CD14-positive monocyte (primary cell): ENCODE data around the gene GASK1B. TPM values are rescaled to one million over a fixed set of nuclear protein-coding genes. Genes with fewer than 3 reads are reported as not detected.

Experiments used
- DNase-seq, 3 donors: peaks; one replicate each; pipeline ENCODE4 v3.0.0-alpha.2; 2011 to 2022
- H2AFZ ChIP-seq: 2 replicates; pipeline ENCODE4 v1.6.0; 2012; ENCODE audit warnings: mild to moderate bottlenecking, low read depth, low read length, inconsistent platforms; ENCODE audit not compliant: insufficient read depth, poor library complexity, severe bottlenecking
- H3K27ac ChIP-seq, 2 donors: 1 replicate in 1 of 2; 2 replicates in 1 of 2; pipeline ENCODE4 v1.5.1; 2012 to 2013; ENCODE audit warnings: low read length in 2 of 2, control low read depth in 1 of 2, inconsistent platforms in 1 of 2, low read depth in 1 of 2, mild to moderate bottlenecking in 1 of 2
- H3K27me3 ChIP-seq, 2 donors: one replicate each; pipeline versions ENCODE4 v1.6.0 to v1.6.1; 2011 to 2013; ENCODE audit warnings: low read length in 2 of 2; ENCODE audit not compliant: control insufficient read depth in 2 of 2, insufficient read depth in 2 of 2
- H3K36me3 ChIP-seq, 2 donors: replicated peaks in 1 of 2; 1 replicate in 1 of 2; 2 replicates in 1 of 2; pipeline versions ENCODE4 v1.5.1 to v1.6.1; 2012 to 2013; ENCODE audit warnings: low read length in 2 of 2, control low read depth in 1 of 2, inconsistent platforms in 1 of 2, mild to moderate bottlenecking in 1 of 2; ENCODE audit not compliant: insufficient read depth in 2 of 2, control insufficient read depth in 1 of 2
- H3K4me1 ChIP-seq, 2 donors: 1 replicate in 1 of 2; 2 replicates in 1 of 2; pipeline versions ENCODE4 v1.5.1 to v1.6.1; 2012 to 2013; ENCODE audit warnings: low read length in 2 of 2, control low read depth in 1 of 2, inconsistent platforms in 1 of 2, mild to moderate bottlenecking in 1 of 2, moderate library complexity in 1 of 2; ENCODE audit not compliant: insufficient read depth in 2 of 2, control insufficient read depth in 1 of 2
- H3K4me2 ChIP-seq: replicated peaks from 2 replicates; pipeline ENCODE3; 2012; ENCODE audit warnings: low read length, moderate library complexity, mild to moderate bottlenecking; ENCODE audit not compliant: poor library complexity, severe bottlenecking; ENCODE audit errors: extremely low read depth
- H3K4me3 ChIP-seq, 3 experiments: fragments of 200-600 bp in 1 of 3; sonication (generic) in 1 of 3; replicated peaks in 1 of 3; 1 replicate in 2 of 3; 2 replicates in 1 of 3; pipeline ENCODE4 v1.5.1; 2011 to 2013; ENCODE audit warnings: low read length in 3 of 3, mild to moderate bottlenecking in 3 of 3, control low read depth in 2 of 3, low read depth in 2 of 3, inconsistent platforms in 1 of 3, moderate library complexity in 1 of 3
- H3K79me2 ChIP-seq: 2 replicates; pipeline ENCODE4 v1.6.0; 2012; ENCODE audit warnings: mild to moderate bottlenecking, control low read depth, inconsistent platforms, low read length, moderate library complexity; ENCODE audit not compliant: insufficient read depth
- H3K9ac ChIP-seq: 2 replicates; pipeline ENCODE4 v1.6.0; 2017; ENCODE audit warnings: low read length, mild to moderate bottlenecking; ENCODE audit not compliant: insufficient read depth, poor library complexity, severe bottlenecking
- H3K9me3 ChIP-seq, 2 donors: replicated peaks in 1 of 2; 1 replicate in 1 of 2; 2 replicates in 1 of 2; pipeline versions ENCODE4 v1.5.1 to v1.6.1; 2012 to 2013; ENCODE audit warnings: low read length in 2 of 2, control low read depth in 1 of 2; ENCODE audit not compliant: control insufficient read depth in 1 of 2, insufficient read depth in 1 of 2
- H4K20me1 ChIP-seq: 2 replicates; pipeline ENCODE4 v1.6.0; 2012; ENCODE audit warnings: mild to moderate bottlenecking, low read length, control low read depth, moderate library complexity; ENCODE audit not compliant: insufficient read depth
- H3K27ac Mint-ChIP-seq, 7 donors: one replicate each; pipeline ENCODE4 v1.8.0; 2020; ENCODE audit warnings: mild to moderate bottlenecking in 7 of 7, mixed read lengths in 7 of 7, moderate library complexity in 6 of 7, inconsistent platforms in 2 of 7
- H3K27me3 Mint-ChIP-seq, 3 donors: one replicate each; pipeline ENCODE4 v1.8.0; 2021 to 2022; ENCODE audit warnings: low read depth in 3 of 3, mild to moderate bottlenecking in 3 of 3, mixed read lengths in 3 of 3, moderate library complexity in 3 of 3, inconsistent platforms in 1 of 3
- H3K36me3 Mint-ChIP-seq, 2 donors: one replicate each; pipeline ENCODE4 v1.8.0; 2020; ENCODE audit warnings: mixed read lengths in 2 of 2, inconsistent platforms in 1 of 2, mild to moderate bottlenecking in 1 of 2
- H3K4me1 Mint-ChIP-seq: one replicate; pipeline ENCODE4 v1.8.0; 2020; ENCODE audit warnings: mild to moderate bottlenecking, mixed read lengths
- H3K4me3 Mint-ChIP-seq, 2 donors: one replicate each; pipeline ENCODE4 v1.8.0; 2020; ENCODE audit warnings: mild to moderate bottlenecking in 2 of 2, mixed read lengths in 2 of 2, moderate library complexity in 1 of 2
- H3K9me3 Mint-ChIP-seq, 7 donors: one replicate each; pipeline ENCODE4 v1.8.0; 2020 to 2022; ENCODE audit warnings: mixed read lengths in 7 of 7, mild to moderate bottlenecking in 6 of 7, moderate library complexity in 6 of 7, inconsistent platforms in 2 of 7
- WGBS: methylation state at CpG from one replicate; pipeline ENCODE4 v1.1.5; 2013; ENCODE audit warnings: missing lambda C conversion rate; ENCODE audit not compliant: insufficient coverage; 5-methylcytosine and 5-hydroxymethylcytosine counted together
- intact Hi-C, 2 donors: fragments of 100-400 bp; cut with micrococcal nuclease; formaldehyde crosslinking; loops; one replicate each; pipeline versions ENCODE4 v1.15.0 to v1.15.1; 2023
- polyA plus RNA-seq, 3 donors: library from polyadenylated mRNA; depleted of rRNA in 1 of 3; unstranded in 2 of 3; stranded (reverse) in 1 of 3; fragments of 300-500 nt in 2 of 3; fragments of >200 nt in 1 of 3; fragmentation: Illumina TruSeq in 2 of 3; gene quantifications; 1 replicate in 2 of 3; 2 replicates in 1 of 3; pipeline ENCODE4 v1.2.3, GENCODE V29; 2012 to 2021
- TF ChIP-seq, protein P1 (sequence below): fragments of 200-600 bp; IDR thresholded peaks from one replicate; pipeline ENCODE4 v1.8.0; 2022; ENCODE audit warnings: antibody characterized with exemption, mild to moderate bottlenecking

GASK1B gene
- polyA plus RNA-seq, 3 donors = 34.4 to 106 (median 82.2) TPM

DNA sequence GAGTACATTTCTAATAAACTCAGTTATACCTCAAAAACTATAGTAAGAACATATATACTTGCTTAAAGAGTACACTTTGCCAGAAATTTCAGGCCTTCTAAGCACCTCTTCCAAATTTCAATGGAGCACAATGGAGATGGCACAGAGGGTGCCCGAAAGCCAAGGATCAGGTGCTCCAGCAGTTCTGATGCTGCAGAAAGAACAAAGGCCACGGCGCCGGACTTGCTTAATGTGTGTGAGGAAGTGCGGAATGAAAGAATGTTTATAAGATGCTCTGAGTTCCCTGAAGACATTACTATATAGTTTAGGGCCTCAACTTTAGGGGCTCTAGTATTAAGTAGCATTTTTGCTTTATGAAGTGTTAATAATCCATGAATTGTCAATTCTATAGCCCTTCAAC, 44.3 kb downstream of the GASK1B start:
- intact Hi-C loops = loop anchor here in 1 of 2 donors (10.0 kb wide), 1 partner anchor 1824 kb away; no protein-coding TSS in a partner anchor
- Mint-ChIP-seq H3K9me3 (no peaks in the 10 kb centered on the region), H3K4me1 (peaks cover 11% of the 10 kb centered on the region), H3K36me3 (peaks cover 78 to 88% of the 10 kb centered on the region in 2 donors), H3K27ac (peak overlapping the region in 1 of 7 donors; percentile 69), H3K27me3 (no peaks in the 10 kb centered on the region), H3K4me3 (no peak overlapping the region)
- no peak for DNase-seq
- no peaks in the 10 kb centered on the region for H3K27me3 ChIP-seq
- H2AFZ ChIP-seq = no peak overlapping the region
- no peaks in the 10 kb centered on the region for H3K9me3 ChIP-seq
- H3K79me2 ChIP-seq = peaks cover 10% of the 10 kb centered on the region
- H3K9ac ChIP-seq = no peak overlapping the region
- peaks cover 31% of the 10 kb centered on the region for H4K20me1 ChIP-seq
- no peaks in the 10 kb centered on the region for H3K4me1 ChIP-seq
- 100% methylated on average over 4 of the region's 5 CpGs for WGBS
- TF ChIP-seq, protein P1, sequence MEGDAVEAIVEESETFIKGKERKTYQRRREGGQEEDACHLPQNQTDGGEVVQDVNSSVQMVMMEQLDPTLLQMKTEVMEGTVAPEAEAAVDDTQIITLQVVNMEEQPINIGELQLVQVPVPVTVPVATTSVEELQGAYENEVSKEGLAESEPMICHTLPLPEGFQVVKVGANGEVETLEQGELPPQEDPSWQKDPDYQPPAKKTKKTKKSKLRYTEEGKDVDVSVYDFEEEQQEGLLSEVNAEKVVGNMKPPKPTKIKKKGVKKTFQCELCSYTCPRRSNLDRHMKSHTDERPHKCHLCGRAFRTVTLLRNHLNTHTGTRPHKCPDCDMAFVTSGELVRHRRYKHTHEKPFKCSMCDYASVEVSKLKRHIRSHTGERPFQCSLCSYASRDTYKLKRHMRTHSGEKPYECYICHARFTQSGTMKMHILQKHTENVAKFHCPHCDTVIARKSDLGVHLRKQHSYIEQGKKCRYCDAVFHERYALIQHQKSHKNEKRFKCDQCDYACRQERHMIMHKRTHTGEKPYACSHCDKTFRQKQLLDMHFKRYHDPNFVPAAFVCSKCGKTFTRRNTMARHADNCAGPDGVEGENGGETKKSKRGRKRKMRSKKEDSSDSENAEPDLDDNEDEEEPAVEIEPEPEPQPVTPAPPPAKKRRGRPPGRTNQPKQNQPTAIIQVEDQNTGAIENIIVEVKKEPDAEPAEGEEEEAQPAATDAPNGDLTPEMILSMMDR = no peak
- H3K27ac ChIP-seq = no peak overlapping the region
- H3K4me2 ChIP-seq = no peak overlapping the region
- H3K4me3 ChIP-seq = no peak overlapping the region
- H3K36me3 ChIP-seq = peaks cover 59 to 88% of the 10 kb centered on the region in 2 donors

DNA sequence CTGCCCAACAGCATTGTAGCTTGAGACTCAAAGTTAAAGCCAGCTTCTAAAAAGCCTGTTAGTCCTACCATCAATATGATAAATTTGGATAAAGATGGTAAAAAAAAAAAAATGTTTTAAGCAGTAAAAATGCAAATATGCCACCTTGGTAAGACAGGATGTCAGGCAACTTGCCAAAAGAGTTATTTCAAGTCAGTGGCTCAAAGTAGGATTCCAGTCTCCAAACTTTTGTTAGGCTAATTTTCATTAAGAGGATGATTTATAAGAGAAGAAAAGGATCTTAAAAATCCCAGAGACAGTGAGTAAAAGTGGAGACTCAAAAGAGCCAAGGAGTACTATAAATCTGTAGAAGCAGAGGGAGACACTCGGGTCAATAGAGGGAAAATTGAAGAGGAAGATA, 47.5 kb downstream of the GASK1B start:
- H3K27ac ChIP-seq = no peak overlapping the region
- H3K36me3 Mint-ChIP-seq = peaks cover 60 to 61% of the 10 kb centered on the region in 2 donors
- H3K4me3 Mint-ChIP-seq = no peak overlapping the region
- 80% methylated on average over 1 of the region's 1 CpG for WGBS
- intact Hi-C loops = loop anchor here in 1 of 2 donors (10.0 kb wide), 1 partner anchor 1821 kb away; no protein-coding TSS in a partner anchor
- no peak overlapping the region for H2AFZ ChIP-seq
- H3K4me2 ChIP-seq = no peak overlapping the region
- H4K20me1 ChIP-seq = peaks cover 6% of the 10 kb centered on the region
- H3K4me1 ChIP-seq = peaks cover 18 to 23% of the 10 kb centered on the region in 2 donors
- peaks cover 51 to 61% of the 10 kb centered on the region in 2 donors for H3K36me3 ChIP-seq
- no peaks in the 10 kb centered on the region for H3K79me2 ChIP-seq
- no peak overlapping the region for H3K4me3 ChIP-seq
- no peaks in the 10 kb centered on the region for H3K9me3 Mint-ChIP-seq
- TF ChIP-seq, protein P1 = no peak
- H3K4me1 Mint-ChIP-seq = peaks cover 31% of the 10 kb centered on the region
- H3K9ac ChIP-seq = no peak overlapping the region
- no peak overlapping the region for H3K27ac Mint-ChIP-seq
- no peak for DNase-seq
- no peaks in the 10 kb centered on the region for H3K9me3 ChIP-seq
- no peaks in the 10 kb centered on the region for H3K27me3 Mint-ChIP-seq
- H3K27me3 ChIP-seq = no peaks in the 10 kb centered on the region

Other genes with a start within 250 kb of the GASK1B start
- gene TMEM144, start 37.5 kb upstream of the GASK1B start, polyA plus RNA-seq = 10 to 100 TPM in 1 of 3 donors, 1 to 10 TPM in 2; 1.0 to 27.9 (median 1.5) TPM